ENCODE measurements around the gene TIRAP.
"Not testable (repeated sequence)": the region's sequence is repeated elsewhere in the genome, so short reads cannot be mapped to it uniquely, and the experiment has no call there.

Gene TIRAP

DNA sequence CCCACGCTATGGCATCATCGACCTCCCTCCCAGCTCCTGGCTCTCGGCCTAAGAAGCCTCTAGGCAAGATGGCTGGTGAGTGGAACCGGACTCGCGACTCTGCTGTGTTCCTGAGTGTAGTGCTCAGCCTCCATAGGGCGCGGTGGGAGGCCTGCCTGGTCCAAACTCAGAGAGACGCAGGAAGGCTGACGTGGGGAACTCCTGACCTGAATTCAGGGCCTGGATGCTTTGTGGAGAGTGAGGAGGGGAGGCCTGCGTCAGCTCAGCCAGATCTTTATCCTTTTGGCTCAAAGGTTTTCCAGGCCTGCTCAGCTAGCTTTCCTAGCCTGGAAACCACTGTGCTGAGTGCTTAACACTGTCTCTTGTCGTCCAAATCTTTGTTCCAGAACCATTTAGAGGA is 8.0 kb downstream of the TIRAP start:
- no peak for DNase-seq

GRCh38 chr11:126293726-126294125 is 10.8 kb downstream of the TIRAP start:
- DNase-seq = no peak

DNA sequence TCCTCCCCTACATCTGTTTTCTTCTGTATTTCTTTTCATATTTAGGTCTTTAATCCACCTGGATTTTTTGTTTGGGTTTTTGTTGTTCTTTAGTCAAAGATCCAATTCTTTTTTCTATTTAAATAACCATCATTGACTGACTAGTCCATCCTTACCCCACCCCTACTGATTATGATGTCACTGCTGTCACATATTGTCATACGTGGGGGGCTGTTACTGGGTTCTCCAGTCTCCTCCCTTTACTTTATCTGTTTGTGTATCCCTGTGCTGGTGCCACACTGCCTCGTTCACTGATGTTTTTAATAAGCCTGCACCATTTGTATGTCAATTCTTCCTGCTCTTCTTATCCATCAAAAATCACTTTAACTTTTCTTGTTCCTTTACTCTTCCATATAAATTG is 14.1 kb downstream of the TIRAP start:
- DNase-seq = no peak

GRCh38 chr11:126303623-126304456 is 20.9 kb downstream of the TIRAP start, which contains the start of gene DCPS:
TSS of gene DCPS (plus strand) at chr11:126304060. CDS start at chr11:126304081, 21 bp downstream.
- DNase-seq = peak; percentile 97

DNA sequence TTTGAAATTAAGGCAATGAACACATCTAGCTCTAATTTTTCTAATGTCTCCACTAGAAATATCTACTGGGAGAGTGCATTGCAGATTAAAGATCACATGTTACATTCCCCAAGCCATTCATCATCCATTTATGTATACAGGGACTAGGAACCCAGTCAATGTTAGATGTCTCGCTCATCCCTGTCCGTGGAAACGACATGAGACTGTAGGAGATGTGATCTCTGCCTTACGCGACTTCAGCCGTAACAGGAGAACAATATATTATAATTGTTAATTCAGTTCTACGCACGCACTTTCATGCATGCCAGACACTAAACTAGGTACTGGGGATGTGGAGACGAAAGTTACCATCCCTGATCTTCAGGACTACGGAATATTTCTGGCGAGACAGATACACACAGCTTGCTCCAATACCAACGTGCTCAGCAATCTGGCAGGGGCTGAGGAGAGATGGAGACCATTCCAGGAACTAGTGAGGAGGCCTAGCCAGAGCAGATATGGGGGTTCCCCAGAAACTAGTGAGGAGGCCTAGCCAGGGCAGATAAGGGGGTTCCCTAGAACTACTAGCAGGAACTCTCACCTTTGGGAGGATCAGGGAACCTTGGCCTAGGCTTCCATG is 21.7 kb downstream of the TIRAP start:
- no peak for DNase-seq

- no peak for DNase-seq
These were observed 22.8 kb downstream of the TIRAP start for GRCh38 chr11:126305699-126306098.

- DNase-seq = peak; percentile 90
These were observed 24.8 kb downstream of the TIRAP start for GRCh38 chr11:126307706-126308105.

- no peak for DNase-seq
These were observed 25.4 kb downstream of the TIRAP start for GRCh38 chr11:126308271-126308671.

DNA sequence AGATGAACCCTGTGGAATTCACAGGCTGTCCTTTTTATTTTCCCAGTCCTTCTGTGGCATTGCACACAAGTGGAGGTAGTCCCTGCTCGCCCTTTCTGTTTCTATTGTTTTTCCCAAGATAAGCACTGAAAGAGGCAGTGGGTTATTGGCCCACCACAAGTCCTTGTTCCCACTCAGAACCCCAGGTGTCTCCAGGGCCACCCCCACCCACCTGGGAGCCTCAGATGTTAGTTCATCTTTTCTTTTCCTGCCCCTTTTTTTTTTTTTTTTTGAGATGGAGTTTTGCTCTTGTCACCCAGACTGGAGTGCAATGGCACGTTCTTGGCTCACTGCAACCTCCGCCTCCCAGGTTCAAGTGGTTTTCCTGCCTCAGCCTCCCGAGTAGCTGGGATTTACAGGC is 25.9 kb downstream of the TIRAP start:
- not testable (repeated sequence) for DNase-seq

DNA sequence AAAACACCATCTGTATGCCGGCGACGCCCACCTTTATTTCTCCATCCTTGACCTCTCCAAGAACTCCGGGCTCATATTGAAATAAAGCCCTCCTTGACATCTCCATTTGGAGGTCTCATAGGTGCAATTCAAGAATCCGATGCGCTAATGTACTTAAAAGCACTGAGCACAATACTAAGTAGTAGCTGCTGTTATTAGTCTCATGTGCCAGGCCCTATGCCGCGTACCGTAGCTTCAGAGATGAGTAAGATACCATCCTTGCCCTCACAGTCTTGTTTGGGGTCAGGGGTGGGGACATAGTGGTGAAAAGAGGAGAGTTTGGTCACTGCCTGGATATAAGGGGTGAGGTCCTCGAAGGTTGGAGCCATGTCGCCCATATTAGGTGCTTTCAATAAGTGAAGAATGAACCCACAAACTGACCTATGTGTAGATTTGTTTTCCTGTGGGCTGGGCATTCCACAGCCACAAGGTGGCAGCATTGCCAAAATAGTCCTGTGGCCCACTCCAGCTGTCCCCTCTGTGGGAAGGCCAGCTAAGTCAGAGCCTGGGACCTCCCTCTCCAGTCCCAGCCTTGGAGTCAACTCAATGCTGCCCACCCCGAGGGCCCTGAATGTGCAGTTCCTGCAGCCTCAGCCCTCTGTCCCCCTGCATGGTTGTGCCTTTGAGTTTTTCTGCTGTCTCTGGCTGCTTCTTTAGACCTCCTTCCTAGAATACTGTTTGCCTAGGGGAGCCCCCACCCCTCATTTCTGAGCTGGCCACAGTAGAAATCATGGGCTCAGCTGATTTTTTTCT is 27.5 kb downstream of the TIRAP start:
- peak; percentile 93 for DNase-seq

GRCh38 chr11:126310992-126311310 is 28.1 kb downstream of the TIRAP start:
- no peak for DNase-seq

DNA sequence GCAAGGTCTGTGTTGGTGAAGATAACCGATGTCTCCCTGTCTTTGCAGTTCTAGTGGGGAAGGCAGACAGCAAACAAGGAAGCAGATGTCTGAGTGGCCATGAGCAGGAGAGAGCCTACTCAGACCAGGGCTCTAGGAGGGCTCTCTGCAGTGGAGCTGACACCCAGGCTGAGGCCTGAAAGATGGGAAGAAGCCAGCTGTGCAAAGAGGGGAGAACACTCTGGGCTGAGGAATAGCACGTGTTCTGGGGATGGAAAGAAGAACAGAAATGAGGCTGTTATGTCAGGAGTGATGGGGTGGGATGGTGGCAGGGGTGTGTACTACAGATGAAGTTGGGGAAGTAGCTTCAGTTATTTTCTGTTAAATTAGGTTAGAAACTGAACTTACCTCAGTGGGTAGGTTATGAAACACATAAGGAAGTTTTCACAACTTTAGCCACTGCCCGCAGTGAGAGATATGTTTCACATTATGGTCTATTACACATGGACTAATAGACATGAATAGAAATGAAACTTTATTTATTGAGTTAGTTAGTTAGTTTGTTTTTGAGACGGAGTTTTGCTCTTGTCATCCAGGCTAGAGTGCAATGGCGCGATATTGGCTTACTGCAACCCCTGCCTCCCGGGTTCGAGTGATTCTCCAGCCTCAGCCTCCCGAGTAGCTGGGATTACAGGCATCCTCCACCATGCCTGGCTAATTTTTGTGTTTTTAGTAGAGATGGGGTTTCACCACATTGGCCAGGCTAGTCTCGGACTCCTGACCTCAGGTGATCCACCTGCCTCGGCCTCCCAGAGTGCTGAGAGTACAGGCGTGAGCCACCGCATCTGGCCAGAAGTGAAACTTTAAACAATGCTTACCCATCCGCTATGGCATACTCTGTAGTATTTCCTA is 28.8 kb downstream of the TIRAP start:
- DNase-seq = peak; percentile 28

DNA sequence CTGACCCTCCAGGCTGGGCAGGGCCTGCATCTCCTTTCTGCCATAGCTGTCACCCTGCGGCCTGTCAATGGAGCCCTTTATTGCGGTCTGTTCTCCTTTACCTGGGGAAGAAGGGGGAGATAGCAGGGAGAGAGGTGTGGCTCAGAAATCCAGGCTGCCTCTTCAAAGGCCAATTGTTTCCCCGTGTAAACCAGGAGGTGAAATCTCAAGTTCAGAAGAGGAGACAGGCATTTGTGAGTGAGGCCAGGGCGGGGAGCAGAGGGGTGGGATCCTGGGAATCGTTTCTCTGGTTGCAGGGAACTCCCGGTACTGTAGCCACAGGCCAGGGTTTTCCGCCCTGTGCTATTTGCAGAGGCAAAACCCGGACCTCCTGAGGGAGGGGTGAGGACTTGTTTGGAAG is 30.1 kb downstream of the TIRAP start:
- DNase-seq = no peak

DNA sequence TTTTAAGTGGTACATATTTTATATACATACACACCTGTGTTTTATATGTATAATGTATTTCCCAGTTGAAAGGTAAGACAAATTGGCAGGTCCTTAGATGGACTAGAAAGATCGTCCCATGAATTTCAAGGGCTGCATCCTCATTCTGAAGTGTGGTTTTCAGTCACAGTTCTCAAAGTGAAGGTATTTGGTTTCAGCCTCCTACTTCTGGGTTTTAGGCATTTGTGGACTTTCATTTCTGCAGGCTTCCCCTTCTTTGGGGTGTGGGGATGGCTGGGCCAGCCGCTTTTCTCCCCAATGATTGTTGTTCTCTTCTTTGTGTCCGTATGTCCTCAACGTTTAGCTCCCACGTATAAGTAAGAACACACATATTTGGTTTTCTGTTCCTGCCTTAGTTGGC is 30.9 kb downstream of the TIRAP start:
- no peak for DNase-seq

DNA sequence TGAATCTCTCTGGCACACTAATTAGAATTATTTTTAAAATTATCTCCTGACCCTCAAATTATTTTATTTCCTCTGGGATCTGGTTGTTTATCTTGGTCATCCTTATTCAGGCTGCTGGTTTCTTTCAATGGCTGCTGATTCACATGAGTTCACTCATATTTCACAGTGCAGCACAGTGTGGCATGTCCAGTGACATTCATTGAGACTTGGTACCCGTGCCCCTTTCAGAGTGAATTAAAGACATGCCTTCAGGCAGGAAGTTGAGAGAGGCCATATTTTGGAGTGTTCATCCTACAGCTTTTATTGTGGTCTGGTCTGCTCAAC is 34.5 kb downstream of the TIRAP start:
- DNase-seq = no peak

DNA sequence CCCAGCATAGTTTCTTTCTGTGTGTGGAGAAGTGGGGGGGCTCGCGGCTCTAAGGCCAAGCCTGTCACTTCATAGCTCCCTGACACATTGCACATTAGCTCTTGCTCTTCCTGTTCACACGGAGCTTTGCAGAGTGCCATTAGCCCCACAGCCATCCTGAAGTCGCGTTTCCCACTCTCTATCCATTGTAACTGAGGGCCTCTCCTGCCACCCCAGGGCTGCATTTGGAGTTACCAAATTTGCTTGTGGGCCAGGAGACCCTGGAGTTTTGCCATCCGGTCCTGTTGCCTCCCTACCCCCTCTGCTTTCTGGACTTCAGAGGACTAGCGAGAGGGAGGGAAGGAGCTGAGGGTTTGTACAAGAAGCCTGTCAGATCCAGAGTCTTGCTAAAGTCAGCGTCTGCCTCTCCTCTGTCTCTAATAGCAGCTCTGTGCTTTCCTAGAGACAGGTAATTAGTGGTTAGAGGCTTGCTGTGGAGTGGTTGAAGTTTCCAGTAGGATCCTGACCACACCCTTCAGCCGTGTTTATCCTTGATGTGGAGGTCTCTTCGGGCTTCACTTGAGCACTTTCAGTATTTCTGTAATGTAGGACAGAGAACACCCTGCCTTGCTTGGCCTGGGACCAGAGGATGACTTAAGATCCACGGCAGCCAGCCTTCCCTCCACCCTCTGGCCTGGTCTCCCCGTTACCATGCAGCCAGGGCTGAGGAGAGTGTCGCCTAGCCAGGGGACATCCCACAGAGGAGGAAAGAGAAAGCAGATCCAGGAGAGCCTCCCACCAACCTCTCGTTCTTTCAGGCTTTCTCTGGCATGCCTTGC is 35.1 kb downstream of the TIRAP start:
- peak; percentile 73 for DNase-seq

- DNase-seq = peak; percentile 94
These were observed 35.9 kb downstream of the TIRAP start for GRCh38 chr11:126318574-126319373.

DNA sequence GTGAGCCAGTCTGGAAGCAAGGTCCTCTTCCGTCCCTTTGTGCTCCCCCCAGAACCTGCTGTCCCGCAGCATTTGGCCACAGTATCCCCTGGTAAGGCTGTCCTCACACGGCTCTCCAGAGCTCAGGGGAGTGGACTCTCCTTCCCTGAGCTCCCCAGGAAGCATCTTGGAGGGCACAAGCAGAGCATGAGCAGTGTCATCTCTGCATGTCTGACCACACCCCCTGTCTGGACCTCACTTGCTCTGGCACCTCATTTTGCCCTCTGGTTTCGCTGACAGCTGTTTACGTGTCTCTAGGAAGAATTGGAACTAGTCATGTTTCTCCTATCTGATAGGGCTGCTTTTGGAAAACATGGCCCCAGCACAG is 36.5 kb downstream of the TIRAP start:
- no peak for DNase-seq

GRCh38 chr11:126322996-126323395 is 40.1 kb downstream of the TIRAP start:
- DNase-seq = no peak

DNA sequence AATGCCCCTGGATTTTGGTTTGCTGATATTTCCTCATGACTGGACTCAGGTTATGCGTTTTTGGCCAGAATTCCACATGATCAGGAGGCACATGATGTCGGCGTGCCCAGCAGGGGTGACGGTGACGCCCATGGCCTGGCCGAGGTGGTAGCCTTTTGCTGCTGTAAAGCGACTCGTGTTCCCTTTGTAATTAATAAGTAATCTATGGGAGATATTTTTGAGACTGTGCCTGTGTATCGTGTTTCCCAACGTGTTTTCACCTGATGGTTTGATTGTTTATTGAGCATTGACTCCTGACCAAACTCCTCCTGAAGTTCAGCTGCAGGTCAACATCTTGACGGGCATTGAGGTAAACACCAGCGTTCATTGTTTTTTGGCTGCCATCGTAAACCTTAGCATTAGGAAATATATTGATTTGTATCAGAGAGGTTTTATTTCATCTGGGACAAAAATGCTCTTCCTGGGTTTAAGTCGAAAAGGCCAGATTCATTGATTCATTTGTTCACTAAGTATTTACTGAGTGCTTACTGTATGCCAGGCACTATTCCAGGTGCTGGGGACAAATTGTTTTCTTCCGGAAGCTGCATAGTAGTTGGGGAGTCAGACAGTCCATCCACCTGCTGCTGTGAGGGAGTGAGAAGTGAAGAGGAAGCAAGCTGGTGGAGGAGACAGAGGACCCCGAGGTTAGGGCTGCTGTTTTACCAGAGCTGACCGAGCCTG is 44.5 kb downstream of the TIRAP start:
- DNase-seq = no peak

- DNase-seq = no peak
These were observed 45.1 kb downstream of the TIRAP start for GRCh38 chr11:126328001-126328390.
